HG02884 (cell line): ENCODE measurements around the gene CATSPERB.
"Not testable (repeated sequence)": the region's sequence is repeated elsewhere in the genome, so short reads cannot be mapped to it uniquely, and the experiment has no call there.

ENCODE experiments used
- ATAC-seq: cut with Tn5 transposase; IDR thresholded peaks from one replicate; pipeline ENCODE4 v1.9.1; 2021; ENCODE audit warnings: mild to moderate bottlenecking, moderate library complexity; ENCODE audit not compliant: unreplicated experiment

The CATSPERB gene

DNA sequence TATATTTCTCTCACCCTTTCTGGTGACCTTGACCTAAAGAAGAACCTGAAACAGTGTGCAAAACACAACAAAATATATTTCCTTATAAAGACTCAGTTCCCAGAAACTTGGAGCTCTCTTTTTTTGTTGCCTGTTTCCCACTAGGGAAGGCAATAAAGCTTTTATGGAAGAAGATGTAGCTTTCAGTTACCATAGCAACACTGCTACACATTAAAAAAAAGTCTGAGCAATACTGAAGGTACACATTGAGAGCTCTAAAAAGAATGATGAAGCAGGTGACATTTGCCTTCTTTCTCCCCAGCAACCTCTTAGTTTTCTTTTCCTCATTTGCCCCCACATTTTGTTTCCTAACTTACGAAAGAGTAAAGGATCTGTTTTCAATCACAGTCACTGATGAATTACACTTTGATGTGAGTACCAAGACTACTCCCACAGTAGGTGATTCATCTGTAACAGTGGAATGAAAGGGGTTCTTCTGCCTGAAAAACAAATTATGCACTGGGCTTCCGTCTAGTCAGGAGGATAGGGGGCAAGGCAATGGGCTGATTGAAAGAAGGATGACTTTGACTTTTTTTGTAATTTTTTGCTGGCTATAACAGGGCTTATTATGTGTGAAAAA is 1.1 kb upstream of the CATSPERB start:
- ATAC-seq = no peak

DNA sequence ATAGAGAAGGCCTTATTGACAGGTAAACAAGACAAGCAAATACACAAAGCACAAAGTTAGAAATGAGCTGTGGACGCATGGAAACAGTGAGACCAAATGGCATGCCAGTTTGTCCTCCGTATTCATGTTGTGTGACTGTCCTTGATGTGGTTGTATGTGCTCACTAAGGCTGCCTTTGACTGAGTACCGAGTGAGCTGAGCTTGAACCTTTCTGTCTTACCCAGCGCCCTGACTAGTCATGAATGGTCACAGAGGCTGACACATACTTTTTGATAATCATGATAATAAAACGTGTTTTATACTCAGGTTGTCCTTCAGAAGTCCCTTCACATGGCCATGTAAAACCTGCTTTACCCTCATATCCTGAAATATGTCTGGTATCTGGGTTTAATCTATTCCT is 553 bp upstream of the CATSPERB start:
- ATAC-seq = no peak

DNA sequence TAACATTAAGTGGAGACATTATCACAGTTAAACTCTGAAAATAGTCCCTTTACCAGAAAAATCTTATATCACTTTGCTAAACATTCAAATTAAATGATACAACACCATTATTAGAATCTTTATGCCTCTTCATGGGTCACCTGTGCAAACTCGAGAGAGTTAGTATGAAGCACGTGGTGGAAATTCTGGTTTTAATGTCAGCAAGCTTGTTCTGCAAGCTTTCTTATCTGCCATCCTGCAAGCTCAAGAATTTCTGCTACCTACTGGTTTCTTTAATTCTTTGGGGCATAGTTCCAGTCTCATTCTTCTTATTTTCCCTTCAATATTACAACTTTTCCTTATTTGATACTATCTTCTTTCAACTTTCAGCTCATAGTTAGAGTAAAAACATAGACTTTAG is 868 bp downstream of the CATSPERB start:
- ATAC-seq = no peak

DNA sequence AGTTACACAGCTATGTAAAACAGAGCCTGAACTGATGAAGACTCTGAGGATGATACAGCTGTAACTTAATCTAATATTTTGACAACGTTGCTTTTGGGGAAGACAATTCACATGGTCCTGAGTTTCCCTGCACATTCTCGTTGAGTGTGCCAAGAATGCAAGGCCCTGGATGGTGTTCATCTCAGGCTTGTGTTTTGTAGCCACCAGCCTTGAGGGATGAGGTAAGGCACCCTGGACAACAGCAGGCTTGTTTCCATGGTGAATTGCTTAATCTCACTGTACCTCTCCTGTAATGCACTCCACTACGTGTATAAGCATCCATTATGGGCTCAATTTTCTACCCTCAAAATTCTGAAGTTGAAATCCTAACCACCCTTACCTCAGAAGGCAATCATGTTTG is 2.1 kb downstream of the CATSPERB start:
- ATAC-seq = no peak

DNA sequence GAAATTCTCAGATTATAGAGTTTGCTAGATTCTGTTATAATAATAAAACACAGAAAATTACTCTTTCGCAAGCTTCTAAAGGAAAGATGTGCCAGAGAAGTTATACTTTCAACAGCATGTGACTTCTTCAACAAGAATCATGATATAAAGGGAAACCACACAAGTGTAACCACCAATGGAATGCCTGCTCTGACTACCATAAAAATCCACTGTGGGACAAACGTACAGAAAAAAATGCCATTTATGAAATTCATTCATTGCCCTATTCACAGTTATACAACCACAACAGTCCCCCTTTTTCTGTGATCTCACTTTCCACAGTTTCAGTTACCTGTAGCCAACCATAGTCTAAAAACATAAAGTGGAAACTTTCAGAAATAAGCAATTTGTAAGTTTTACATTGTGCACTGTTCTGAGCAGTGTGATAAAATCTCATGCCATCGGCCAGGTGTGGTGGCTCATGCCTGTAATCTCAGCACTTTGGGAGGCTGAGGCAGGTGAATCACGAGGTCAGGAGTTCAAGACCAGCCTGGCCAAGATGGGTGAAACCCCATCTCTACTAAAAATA is 3.2 kb downstream of the CATSPERB start:
- no peak for ATAC-seq

DNA sequence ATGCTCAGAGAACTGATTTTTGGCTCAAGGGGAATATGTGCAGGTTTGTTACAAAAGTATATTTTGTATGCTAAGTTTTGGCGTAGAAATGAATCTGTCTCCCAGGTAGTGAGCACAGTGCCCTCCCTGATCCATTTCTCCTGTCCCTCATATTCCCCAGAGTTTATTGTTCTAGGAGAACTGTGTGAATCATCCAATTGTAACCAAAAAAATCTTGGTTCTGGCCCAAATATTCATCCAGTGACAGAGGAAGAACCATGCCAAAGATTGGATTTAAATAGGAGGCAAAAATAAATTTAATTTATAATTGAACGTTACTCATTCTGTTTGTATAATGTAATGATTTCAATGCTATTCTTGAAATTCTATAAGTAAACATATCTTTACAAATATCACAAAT is 4.8 kb downstream of the CATSPERB start:
- ATAC-seq = no peak

DNA sequence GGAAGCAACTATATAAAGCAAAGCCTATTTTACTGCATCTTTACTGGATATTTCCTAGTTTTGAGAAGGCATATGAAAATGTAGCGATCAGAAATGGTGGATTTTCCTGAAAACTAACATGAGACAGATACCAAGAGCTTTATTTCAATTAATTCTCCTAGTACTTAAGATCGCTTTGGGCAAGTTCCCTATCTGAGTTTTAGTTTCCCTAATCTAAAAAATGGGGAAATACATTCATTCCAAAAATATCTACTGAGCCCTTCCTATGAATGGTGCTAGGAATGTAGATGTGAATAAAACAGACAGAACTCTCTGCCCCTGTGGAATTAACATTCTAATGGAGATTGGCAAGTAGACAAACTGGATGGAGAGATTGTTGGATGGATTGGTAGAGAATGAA is 8.4 kb downstream of the CATSPERB start:
- no peak for ATAC-seq

DNA sequence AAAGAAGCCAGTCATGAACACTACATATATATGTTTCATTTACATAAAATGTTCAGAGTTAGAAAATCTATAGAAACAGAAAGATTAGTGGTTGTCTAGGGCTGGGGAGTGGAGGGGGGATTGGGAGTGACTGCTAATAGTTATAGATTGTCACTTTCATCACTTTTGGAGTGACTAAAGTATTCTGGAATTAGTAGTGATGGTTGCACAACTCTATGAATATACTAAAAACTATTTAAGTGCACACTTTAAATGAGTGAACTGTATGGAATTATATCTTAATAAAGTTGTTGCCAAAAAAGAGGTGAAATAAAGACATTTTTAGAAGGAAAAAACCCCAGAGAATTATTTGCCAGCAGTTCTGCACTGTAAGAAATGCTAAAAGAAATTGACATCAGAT is 9.5 kb downstream of the CATSPERB start:
- no peak for ATAC-seq

DNA sequence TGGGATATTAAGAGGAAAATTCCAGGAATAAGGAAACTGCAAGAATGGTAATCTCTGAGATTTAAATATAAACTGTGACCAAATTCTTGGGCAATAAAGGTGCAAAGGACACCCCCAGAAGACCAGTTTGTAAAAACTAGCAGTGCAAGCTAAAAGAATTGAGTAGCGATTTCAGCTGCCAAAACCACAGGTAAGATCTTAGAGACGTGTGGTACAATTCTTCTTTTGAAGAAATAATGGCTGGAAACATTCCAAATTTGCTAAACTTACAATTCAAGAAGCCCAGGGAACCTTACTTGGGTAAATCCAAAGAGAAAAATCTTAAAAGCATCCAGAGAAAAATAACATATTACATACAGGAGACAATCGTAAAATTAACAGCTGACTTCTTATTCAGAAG is 12.0 kb downstream of the CATSPERB start:
- ATAC-seq = no peak

DNA sequence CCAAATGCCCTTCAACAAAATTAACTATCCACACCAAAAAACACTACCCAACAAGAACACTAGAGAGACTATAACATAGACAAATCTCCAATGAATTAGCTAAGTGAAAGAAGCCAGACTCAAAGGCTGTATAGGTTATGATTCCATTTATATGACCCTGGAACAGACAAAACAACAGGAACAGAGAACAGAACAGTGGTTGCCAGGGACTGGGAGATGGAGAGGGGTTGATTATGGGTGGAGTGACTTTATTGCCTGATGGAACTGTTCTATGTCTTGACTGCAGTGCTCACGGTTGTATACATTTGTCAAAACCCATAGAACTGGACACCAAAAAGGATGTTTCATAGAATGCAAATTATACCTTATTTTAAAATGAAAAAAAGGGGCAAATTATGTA is 14.9 kb downstream of the CATSPERB start:
- no peak for ATAC-seq

DNA sequence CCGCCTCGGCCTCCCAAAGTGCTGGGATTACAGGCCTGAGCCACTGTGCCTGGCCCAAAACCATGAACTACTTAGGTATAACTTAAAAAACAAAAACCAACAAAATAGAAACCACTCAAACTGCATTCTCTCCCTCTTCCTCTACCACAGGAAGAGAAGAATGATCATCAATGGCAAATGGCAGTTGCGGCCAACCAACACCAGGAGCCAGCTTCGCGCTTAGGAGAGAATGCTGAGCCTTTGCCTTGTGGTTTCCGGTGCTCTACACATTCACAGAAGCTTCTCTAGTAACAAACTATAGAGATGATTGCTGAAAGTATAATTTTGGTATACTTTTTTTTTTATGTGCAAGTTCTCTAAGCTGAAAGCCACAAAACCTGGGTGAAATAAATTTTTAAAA is 17.1 kb downstream of the CATSPERB start:
- no peak for ATAC-seq

DNA sequence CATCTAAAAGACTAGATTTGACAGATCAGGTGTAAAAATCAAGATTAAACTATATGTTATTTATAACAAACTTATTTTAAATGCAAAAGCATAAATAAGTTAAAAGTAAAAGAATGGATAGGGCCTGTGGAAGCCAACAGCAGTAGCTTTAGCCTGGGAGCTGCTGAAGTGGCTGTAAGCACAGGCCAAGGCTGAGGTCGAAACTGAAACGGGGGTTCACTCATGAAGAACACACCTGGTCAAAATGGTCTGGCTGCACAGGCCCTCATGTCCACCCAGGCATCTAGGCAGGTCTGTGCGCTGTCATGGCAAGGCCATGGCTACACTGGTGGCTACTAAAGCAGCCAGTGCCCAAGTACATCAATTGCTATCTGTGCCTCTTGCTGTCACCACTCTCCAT is 23.1 kb downstream of the CATSPERB start:
- ATAC-seq = no peak

DNA sequence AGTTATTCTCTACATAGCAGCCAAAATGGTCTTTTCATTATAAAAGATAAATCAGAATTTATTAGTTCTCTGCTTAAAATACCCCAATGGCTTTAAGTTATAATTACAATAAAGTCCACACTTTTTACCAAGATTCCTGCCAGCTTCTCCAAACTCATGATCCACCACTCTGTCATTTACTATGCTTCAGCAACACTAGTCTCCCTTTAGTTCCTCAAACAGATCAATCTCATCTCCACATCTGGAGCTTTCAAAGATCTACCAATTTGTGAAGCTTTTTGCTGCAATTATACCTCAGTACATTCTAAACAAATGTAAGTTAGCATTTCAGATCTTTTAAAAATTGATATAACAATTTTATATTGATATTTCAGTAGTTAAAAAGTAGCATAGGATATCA is 24.9 kb downstream of the CATSPERB start:
- ATAC-seq = no peak

DNA sequence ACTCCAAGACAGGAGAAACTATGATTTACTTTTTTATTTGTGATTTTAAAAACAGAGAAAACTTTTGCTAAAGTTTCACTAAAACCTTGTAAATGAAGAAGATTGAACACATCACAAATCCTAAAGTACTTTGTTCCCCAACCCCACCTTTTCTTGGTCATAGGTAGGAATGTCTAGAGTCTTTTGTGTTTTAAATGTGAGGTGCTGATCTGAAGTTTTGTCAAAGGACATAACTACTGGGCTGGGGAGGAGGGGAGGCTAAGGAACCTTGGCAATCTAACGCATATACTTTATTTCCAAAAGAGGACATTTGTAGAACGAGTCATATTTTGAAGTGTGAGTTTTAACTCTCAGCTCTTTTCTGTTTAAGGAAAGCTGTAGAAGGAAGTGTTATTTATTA is 37.2 kb downstream of the CATSPERB start:
- no peak for ATAC-seq

DNA sequence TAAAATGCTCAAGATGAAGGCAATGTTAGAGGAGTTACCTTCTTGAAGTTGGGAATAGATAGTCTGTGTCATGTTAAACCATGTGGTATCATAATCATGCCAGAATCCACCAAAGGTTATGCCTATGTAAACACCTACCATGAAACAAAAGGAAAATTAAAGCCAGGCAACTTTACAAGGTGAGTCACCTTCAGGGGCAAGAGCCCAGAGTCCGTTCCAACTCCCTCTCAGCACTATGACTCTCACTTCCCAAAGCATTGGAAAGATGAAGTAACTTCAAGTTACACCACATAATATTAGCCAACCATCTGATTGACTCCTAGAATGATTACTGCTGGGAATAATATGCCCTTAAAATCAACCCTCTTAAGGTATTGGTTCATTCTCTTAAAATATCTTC is 38.5 kb downstream of the CATSPERB start:
- ATAC-seq = no peak

DNA sequence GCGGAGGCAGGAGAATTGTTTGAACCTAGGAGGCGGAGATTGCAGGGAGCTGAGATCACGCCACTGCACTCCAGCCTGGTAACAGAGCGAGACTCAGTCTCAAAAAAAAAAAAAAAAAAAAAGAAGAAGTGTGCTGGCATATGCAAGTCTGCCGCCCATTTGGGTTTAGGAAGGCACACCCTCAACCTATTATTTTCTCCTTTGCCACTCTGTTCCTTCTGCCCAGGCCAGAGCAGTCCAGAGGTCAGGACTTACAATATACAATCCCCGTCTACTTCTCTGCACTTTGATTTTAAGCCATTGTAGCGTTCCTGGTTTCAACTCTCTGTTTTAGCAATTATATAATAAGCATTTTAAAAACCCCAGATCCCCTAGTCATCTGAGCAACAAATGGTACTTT is 39.8 kb downstream of the CATSPERB start:
- no peak for ATAC-seq

DNA sequence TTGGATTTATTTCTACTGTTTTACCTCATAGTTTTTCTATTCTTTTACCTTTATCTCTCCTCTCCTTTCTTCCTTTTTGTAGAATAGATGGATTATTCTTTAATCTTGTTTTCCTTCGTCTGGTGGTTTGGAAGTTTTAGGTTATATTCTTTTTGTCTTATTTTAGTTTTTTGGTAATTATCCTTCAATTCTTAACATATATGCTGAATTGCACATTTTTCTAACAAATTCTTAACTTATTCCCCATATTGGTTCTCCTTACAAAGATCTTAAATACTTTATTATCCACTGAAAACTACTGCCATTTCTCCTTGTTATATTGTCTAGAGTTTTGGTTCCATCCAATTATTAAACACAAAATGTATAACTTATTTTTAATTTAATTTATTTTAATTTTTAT is 42.3 kb downstream of the CATSPERB start:
- no peak for ATAC-seq

DNA sequence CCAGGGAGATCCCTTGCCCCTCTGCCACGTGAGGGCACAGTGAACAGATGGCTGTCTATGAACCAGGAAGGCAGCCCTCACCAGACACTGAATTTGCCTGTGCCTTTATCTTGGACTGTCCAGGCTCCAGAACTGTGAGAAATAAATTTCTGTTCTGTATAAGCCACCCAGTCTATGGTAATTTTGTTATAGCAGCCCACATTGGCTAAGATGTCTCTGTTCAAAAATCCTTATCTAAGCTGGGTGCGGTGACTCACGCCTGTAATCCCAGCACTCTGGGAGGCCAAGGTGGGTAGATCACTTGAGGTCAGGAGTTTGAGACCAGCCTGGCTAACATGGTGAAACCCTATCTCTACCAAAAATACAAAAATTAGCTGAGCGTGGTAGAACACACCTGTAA is 44.5 kb downstream of the CATSPERB start:
- ATAC-seq = not testable (repeated sequence)

DNA sequence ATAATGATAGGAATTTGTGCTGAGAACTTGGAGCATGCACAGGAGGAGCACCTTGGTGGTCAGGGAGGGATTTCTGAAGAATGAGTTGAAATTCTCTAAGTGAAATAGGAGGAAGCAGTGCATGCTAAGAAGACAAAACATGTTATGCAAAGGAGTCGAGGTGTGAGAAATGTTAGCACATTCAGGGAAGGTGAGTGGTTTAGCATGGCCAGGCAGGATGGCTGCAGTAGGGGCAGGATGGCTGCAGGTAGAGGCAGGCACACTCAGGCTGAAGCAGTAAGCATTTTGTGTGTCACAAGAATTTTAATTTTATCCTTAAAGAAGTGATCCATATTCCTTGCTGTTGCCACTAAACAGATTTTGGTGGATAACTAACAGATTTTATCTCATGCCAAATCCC is 46.3 kb downstream of the CATSPERB start:
- no peak for ATAC-seq

DNA sequence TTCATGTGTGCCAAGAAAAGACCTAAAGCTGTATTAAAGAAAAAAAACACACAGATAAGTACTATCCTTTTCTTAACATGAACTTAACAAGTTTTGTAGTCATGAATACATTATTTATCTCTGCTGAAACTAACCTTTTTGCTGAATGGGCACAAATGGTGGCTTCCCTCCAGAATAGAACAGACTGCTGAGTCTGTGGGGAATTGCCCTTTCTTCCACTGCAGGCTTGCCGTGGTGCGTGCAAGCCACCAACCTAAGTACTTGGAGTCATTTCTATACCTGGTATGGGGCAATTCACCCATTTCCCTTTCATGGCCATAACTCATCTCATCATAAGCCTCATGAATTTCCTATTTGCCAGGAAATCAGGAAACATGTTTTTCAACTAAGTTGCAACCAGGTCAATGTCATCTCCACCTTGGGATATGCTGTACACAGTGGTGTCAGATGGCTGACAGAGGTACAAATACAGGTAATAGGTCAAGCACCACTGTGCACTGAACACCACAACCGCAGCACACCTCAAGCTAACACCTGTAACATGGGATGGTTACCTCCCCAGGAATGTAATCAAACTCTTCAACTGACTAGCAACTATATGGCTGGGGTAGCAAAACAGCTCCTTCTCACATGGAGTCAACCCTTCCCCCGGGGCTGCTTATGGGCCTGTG is 49.9 kb downstream of the CATSPERB start:
- no peak for ATAC-seq

DNA sequence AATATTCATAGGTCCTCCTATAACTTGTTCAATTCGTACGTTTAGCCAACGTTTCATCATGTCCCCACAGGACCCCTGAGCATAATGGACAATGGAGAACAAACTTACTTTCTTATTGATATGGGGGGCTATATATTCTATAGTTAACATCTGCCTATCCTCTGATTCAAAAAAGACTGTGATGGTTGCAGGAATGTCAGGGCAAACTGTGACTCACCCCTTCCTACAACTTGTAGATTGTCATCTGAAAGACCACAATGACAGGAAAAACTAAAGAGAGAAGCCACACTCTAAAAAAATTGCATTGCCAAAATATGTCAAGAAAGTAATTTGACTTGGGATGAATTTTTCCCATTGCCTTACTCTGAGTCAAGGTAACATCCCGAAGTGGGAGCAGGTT is 50.8 kb downstream of the CATSPERB start:
- ATAC-seq = no peak

DNA sequence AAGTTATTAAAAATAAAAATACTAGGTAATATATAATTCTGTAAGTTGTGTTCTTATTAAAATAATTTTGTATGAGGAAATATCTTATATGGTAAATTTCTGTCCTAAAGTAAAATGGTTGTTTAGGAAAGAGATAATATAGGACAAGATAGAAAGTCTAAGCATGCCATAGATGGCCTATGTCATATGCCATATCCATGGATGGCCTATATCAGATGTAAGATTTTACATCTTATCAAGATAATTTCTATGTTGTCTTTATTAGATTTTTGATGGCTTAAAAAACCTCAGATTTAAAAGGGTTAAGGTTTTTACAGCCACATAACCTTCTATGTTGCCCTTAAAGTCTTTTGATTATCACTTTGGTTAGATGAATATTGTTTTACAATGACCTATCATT is 52.6 kb downstream of the CATSPERB start:
- ATAC-seq = no peak

DNA sequence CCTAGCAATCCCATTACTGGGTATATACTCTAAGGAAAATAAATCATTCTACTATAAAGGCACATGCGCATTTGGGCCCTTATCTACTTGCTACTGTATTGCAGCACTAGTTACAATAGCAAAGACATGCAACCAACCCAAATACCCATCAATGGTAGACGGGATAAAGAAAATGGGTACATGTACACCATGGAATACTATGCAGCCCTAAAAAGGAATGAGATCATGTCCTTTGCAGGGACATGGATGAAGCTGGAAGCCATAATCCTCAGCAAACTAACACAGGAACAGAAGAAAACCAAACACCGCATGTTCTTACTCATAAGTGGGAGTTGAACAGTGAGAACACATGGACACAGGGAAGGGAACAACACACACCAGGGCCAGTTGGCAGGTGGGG is 54.2 kb downstream of the CATSPERB start:
- ATAC-seq = not testable (repeated sequence)
